GM12864 (cell line): ENCODE results near the gene NAA40.

ENCODE experiments used
- DNase-seq: peaks from one replicate; pipeline ENCODE4 v3.0.0-alpha.2; 2011; ENCODE audit warnings: low read depth
- H3K4me3 ChIP-seq: 2 replicates; pipeline ENCODE4 v1.5.1; 2011; ENCODE audit warnings: mild to moderate bottlenecking, low read depth, low read length, control low read depth
- TF ChIP-seq, protein P1 (sequence below): IDR thresholded peaks from 2 replicates; pipeline ENCODE4 v1.5.1; 2011; ENCODE audit warnings: low read depth, mild to moderate bottlenecking, moderate library complexity, low read length, control low read depth, inconsistent platforms; ENCODE audit errors: missing control alignments

The NAA40 gene

DNA sequence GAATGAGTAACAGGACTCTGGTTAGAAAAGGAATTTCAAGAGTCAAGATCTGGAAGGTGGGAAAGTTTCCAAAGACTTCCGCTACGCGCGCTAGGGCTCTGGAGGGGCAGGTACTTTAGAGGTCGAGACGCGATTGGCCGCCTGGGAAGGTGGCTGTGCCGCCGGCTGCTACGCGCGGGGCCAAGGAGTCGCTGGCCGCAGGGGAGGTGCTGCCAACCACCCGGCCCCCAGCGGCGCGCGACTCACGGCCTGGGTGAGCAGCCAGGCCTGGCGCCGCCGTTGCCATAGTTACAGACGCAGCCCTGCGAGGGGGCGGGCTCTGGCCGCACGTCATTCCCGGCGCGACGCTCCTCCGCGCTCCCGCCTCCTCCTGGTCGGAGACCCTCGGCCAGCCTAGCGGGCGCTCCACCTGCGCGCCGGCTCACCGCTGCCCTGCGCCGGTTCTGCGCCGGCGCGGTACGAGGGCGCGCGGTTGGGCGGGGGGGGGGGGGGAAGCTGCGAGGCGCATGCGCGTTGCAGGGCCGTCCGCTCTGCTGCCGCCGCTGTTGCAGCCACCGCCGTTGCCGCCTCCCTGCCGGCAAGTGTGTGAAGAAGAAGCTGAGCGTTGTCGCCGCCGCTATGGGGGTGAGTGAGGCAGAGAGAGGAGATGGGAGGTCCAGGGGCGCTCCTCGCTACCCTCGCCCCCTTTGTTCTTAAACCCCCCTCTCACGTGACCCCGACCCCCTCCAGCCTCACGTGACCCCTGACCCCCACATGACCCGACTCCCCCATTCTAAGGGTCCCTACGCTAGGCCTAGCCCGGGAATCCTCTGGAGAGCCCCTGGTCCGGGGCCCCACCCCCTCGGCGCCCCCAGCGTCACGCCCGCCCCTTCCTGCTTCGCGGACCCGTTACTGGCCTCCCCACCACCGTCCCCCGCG is at the start of gene NAA40:
TSS of gene NAA40 (plus strand) at position 524 of the 918 bp plus-strand sequence. CDS start at position 619, 95 bp downstream.
- DNase-seq, result peak; percentile 90
- H3K4me3 ChIP-seq, result peak within 1 kb of the TSS; percentile 68
- TF ChIP-seq, protein P1, sequence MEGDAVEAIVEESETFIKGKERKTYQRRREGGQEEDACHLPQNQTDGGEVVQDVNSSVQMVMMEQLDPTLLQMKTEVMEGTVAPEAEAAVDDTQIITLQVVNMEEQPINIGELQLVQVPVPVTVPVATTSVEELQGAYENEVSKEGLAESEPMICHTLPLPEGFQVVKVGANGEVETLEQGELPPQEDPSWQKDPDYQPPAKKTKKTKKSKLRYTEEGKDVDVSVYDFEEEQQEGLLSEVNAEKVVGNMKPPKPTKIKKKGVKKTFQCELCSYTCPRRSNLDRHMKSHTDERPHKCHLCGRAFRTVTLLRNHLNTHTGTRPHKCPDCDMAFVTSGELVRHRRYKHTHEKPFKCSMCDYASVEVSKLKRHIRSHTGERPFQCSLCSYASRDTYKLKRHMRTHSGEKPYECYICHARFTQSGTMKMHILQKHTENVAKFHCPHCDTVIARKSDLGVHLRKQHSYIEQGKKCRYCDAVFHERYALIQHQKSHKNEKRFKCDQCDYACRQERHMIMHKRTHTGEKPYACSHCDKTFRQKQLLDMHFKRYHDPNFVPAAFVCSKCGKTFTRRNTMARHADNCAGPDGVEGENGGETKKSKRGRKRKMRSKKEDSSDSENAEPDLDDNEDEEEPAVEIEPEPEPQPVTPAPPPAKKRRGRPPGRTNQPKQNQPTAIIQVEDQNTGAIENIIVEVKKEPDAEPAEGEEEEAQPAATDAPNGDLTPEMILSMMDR, result no peak

DNA sequence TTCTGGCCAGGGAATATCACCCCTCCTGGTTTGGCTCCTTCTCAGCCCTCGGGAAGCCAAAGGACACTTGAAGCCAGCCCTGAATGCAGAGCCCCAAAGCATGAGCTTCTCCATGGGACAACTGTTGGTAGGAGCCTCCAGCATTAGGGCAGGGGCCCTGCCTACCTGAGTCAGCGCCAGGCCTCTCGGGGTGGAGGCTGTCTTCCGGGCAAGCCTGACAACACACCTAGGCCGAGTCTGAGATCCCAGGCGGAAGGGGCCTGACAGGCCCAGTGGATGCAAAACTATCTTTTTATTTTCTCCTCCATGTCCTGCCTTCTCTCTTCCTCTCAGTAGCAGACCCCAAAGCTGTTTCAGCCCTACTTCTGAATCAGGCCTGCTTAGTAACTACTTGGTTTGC is 49.5 kb upstream of the NAA40 start:
- no peak for DNase-seq
- TF ChIP-seq, protein P1, result no peak
- no peak overlapping the region for H3K4me3 ChIP-seq

DNA sequence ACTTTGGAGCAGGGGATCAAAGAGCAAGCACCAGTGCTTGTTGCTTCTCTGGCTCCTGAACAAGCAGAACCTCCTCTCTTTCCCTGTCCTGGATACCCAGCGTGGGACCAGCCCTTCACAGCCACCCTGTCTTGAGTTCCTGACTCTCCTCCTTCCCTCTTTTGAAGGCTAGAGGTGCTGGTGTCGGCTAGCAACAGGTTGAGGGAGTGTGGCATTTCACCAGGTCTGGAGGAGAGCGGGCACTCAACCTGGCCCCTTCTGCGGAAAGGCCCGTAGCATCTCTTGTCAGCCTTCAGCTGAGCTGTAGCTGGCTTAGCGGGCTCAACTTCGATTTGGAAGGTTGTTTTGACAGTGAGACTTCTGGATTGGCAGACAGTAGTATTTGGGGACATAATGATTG is 48.4 kb upstream of the NAA40 start:
- TF ChIP-seq, protein P1, result no peak
- H3K4me3 ChIP-seq, result no peak overlapping the region
- no peak for DNase-seq

DNA sequence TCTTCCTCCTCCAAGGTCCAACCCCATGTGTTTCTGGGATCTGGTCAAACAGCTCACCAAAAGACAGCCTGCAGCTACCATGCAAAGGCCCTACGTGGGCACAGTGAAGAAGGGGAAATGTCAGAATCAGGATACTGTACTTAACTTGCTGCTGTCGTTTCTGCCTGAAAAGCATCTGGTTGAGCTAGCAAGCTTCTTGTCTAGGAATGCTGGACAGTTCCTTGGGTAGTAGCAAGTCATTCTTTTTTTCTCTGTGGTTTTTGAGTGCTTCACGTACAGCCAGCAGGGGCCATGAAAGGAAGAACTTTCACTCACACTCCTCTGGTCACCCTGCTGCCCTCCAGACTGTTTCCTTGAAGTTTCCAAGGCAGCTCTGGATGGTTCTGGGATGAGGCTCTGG is 46.6 kb upstream of the NAA40 start:
- no peak overlapping the region for H3K4me3 ChIP-seq
- DNase-seq, result no peak
- TF ChIP-seq, protein P1, result no peak

DNA sequence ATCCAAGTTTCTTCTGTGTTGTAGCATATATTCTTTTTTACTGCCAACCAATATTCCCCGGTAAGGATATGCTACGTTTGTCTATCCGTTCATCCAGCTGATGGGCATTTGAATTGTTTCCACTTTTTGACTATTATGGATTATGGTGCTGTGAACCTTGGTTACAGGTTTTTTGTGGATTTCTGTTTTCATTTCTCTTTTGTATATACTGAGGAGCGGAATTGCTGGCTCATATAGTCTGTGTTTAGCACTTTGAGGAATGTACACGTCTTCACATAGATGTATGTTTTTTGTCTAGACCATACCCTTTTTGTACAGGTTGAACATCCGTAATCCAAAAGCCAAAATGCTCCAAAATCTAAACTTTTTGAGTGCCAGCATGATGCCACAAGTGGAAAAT is 45.4 kb upstream of the NAA40 start:
- no peak overlapping the region for H3K4me3 ChIP-seq
- no peak for DNase-seq
- TF ChIP-seq, protein P1, result no peak

DNA sequence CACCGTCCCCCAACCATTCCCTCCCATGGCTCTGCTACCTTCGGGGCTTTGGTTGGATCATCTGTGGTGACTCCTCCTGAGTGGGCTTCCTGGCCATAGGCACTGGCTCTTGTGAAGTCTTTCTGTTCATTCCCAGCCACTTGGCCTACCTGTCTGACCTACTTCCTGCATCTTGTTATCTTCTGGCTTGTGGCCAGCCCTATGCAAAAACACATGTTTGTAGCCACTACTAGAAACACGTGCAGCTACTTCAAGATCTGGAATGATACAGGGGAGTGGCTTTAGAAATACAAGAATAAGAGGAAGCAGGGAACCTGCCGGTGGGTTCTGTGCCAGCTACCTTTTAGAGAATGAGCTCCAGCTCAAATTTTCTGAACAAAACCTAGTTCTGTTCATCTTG is 42.7 kb upstream of the NAA40 start:
- H3K4me3 ChIP-seq, result no peak overlapping the region
- TF ChIP-seq, protein P1, result no peak
- no peak for DNase-seq
